Activated naive CD4-positive, alpha-beta T cell treated with anti-CD3 and anti-CD28 coated beads for 36 hours (primary cell): ENCODE results near the gene PPP1R1C. TPM values are rescaled to one million over a fixed set of nuclear protein-coding genes. Genes with fewer than 3 reads are reported as not detected.
"Not testable (repeated sequence)": the region's sequence is repeated elsewhere in the genome, so short reads cannot be mapped to it uniquely, and the experiment has no call there.

ENCODE experiments used
- CTCF ChIA-PET: fragments of 350-600 bp; sonication (Branson Sonifier 250); formaldehyde crosslinking; loops from one replicate; lab custom pipeline; 2021; ENCODE audit warnings: antibody characterized with exemption; lab: Charles Lee
- DNase-seq: peaks from one replicate; pipeline ENCODE4 v3.0.0-alpha.2; 2020
- H3K27ac Mint-ChIP-seq: one replicate; pipeline ENCODE4 v1.8.0; 2021; ENCODE audit warnings: mild to moderate bottlenecking, mixed read lengths
- H3K27me3 Mint-ChIP-seq: one replicate; pipeline ENCODE4 v1.8.0; 2021; ENCODE audit warnings: low read depth, mixed read lengths
- H3K36me3 Mint-ChIP-seq: one replicate; pipeline ENCODE4 v1.8.0; 2021; ENCODE audit warnings: low read depth, mixed read lengths
- H3K4me1 Mint-ChIP-seq: one replicate; pipeline ENCODE4 v1.8.0; 2021; ENCODE audit warnings: low read depth, mixed read lengths
- H3K4me3 Mint-ChIP-seq: one replicate; pipeline ENCODE4 v1.8.0; 2021; ENCODE audit warnings: mild to moderate bottlenecking, moderate library complexity, mixed read lengths
- H3K9me3 Mint-ChIP-seq: one replicate; pipeline ENCODE4 v1.8.0; 2021; ENCODE audit warnings: mixed read lengths
- intact Hi-C: fragments of 100-400 bp; cut with micrococcal nuclease; formaldehyde crosslinking; loops from one replicate; pipeline ENCODE4 v1.15.1; 2023
- total RNA-seq, 2 experiments: library from RNA; stranded (reverse); gene quantifications; one replicate each; pipeline ENCODE4 v1.2.3, GENCODE V29; 2021

Gene PPP1R1C
- total RNA-seq, 2 experiments from 2014 or later: not detected

- Mint-ChIP-seq H3K27ac (no peak overlapping the region), H3K9me3 (no peaks in the 10 kb centered on the region), H3K27me3 (peaks cover 19% of the 10 kb centered on the region), H3K36me3 (no peaks in the 10 kb centered on the region), H3K4me1 (peaks cover 9% of the 10 kb centered on the region), H3K4me3 (no peak overlapping the region)
- CTCF ChIA-PET: interaction anchor here (0.6 to 2.5 kb wide), 10 partner anchors 14 to 237 kb away, joined by 3 to 10 read pairs (median 3); no protein-coding TSS in a partner anchor
- no peak for DNase-seq
- intact Hi-C loops: loop anchor here (1.0 to 10.0 kb wide), 4 partner anchors 62 to 850 kb away; partner anchors contain the start of gene ITPRID2
Measured at GRCh38 chr2:181954538-181954883, 31.1 kb upstream of the PPP1R1C start.

GRCh38 chr2:181955010-181955409, 30.6 kb upstream of the PPP1R1C start:
- no peak for DNase-seq
- Mint-ChIP-seq H3K27me3 (peaks cover 19% of the 10 kb centered on the region), H3K4me1 (peaks cover 9% of the 10 kb centered on the region), H3K27ac (no peak overlapping the region), H3K36me3 (no peaks in the 10 kb centered on the region), H3K9me3 (no peaks in the 10 kb centered on the region), H3K4me3 (no peak overlapping the region)
- intact Hi-C loops: loop anchor here (10.0 kb wide), 1 partner anchor 850 kb away; no protein-coding TSS in a partner anchor
- CTCF ChIA-PET: interaction anchor here (0.6 to 2.5 kb wide), 9 partner anchors 15 to 237 kb away, joined by 3 to 10 read pairs (median 3); no protein-coding TSS in a partner anchor

DNA sequence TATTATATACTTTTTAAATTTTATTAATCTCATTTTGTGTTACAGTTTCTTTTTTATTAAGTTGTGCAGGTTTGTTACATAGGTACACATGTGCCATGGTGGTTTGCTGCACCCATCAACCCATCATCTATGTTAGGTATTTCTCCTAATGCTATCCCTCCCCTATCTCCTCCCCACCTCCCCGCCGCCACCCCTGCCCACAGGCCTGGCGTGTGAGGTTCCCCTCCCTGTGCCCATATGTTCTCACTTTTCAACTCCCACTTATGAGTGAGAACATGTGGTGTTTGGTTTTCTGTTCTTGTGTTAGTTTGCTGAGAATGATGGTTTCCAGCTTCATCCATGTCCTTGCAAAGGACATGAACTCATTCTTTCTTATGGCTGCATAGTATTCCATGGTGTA, 29.8 kb upstream of the PPP1R1C start:
- not testable (repeated sequence) for H3K36me3 Mint-ChIP-seq, H3K4me1 Mint-ChIP-seq, H3K4me3 Mint-ChIP-seq, DNase-seq, H3K27ac Mint-ChIP-seq, H3K9me3 Mint-ChIP-seq
- CTCF ChIA-PET: interaction anchor here (0.6 kb wide), 1 partner anchor 71 kb away, joined by 3 read pairs; no protein-coding TSS in a partner anchor
- intact Hi-C loops: loop anchor here (10.0 kb wide), 1 partner anchor 851 kb away; no protein-coding TSS in a partner anchor
- peaks cover 20% of the 10 kb centered on the region for H3K27me3 Mint-ChIP-seq

DNA sequence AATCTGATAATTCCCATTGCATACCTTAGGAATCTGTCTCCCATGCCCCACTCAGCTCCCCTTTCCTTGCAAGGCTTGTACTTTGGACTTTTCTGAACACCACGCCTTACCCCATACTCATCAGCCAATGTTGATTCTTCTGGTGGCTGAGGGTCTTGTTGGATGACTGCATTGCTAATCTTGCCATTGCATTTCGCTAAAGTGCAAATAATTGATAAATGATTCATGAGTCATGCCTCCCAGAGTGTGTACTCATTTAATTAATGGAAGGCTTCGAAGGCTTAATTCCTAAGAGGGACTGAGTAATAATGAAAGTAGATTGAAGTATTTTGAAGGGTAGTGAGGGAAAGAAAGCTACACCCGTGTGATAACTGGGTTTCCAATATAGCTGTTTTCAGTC, 28.0 kb upstream of the PPP1R1C start:
- Mint-ChIP-seq H3K9me3 (no peaks in the 10 kb centered on the region), H3K4me3 (no peak overlapping the region), H3K27me3 (peaks cover 21% of the 10 kb centered on the region), H3K36me3 (no peaks in the 10 kb centered on the region), H3K4me1 (peaks cover 9% of the 10 kb centered on the region), H3K27ac (no peak overlapping the region)
- no peak for DNase-seq
- CTCF ChIA-PET: no interaction called here
- intact Hi-C loops: loop anchor here (10.0 kb wide), 1 partner anchor 853 kb away; no protein-coding TSS in a partner anchor

DNA sequence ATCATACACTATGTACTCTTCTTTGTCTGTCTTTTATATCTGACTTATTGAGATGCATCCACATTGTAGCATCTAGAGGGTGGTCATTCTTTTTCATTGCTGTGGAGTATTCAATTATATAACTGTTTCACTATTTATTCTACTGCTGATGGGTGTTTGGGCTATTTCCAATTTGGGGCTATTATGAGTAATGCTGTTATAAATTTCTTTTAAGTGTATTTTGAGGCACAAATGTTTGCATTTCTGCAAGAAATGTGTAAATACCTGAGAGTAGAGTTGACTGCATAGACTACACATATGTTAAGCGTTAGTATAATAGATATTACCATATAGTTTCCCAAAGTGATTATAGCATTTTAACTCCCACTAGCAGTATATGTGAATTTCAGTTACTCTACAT, 26.9 kb upstream of the PPP1R1C start:
- Mint-ChIP-seq H3K36me3 (no peaks in the 10 kb centered on the region), H3K9me3 (no peaks in the 10 kb centered on the region), H3K4me3 (no peak overlapping the region), H3K4me1 (peaks cover 7% of the 10 kb centered on the region), H3K27me3 (peaks cover 17% of the 10 kb centered on the region), H3K27ac (no peak overlapping the region)
- CTCF ChIA-PET: interaction anchor here (0.7 to 1.1 kb wide), 3 partner anchors 9 to 120 kb away, joined by 3 read pairs; no protein-coding TSS in a partner anchor
- DNase-seq: no peak
- intact Hi-C loops: loop anchor here (10.0 kb wide), 1 partner anchor 854 kb away; no protein-coding TSS in a partner anchor

GRCh38 chr2:181959508-181959907, 26.1 kb upstream of the PPP1R1C start:
- no peak overlapping the region for H3K4me3 Mint-ChIP-seq
- no peak for DNase-seq
- CTCF ChIA-PET: interaction anchor here (0.7 to 1.1 kb wide), 2 partner anchors 10 to 118 kb away, joined by 3 read pairs; no protein-coding TSS in a partner anchor
- H3K36me3 Mint-ChIP-seq: no peaks in the 10 kb centered on the region
- H3K27ac Mint-ChIP-seq: no peak overlapping the region
- H3K4me1 Mint-ChIP-seq: peaks cover 3% of the 10 kb centered on the region
- H3K27me3 Mint-ChIP-seq: peaks cover 14% of the 10 kb centered on the region
- intact Hi-C loops: loop anchor here (10.0 kb wide), 1 partner anchor 855 kb away; no protein-coding TSS in a partner anchor
- no peaks in the 10 kb centered on the region for H3K9me3 Mint-ChIP-seq

DNA sequence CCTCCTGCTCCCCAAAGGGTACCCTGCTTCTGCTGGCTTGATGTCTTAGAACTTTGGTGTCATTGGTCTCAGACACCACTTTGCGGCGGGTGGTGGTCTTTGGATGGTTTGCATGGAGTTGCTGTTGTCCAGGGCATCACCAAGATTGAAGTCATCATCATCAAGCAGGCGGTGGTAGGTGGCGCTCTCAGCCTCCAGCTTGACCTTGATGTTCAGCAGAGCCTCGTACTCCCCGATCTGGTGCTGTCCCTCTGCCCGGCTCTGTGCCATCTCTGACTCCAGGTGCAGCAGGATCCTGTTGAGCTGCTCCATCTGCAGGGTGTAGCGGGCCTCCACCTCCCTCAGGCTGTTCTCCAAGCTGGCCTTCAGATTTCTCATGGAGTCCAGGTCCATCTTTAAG, 24.5 kb upstream of the PPP1R1C start:
- H3K4me3 Mint-ChIP-seq, H3K27ac Mint-ChIP-seq, H3K36me3 Mint-ChIP-seq, intact Hi-C loops, H3K4me1 Mint-ChIP-seq, DNase-seq, H3K9me3 Mint-ChIP-seq: not testable (repeated sequence)
- H3K27me3 Mint-ChIP-seq: peaks cover 14% of the 10 kb centered on the region
- CTCF ChIA-PET: interaction anchor here (0.6 kb wide), 1 partner anchor 60 kb away, joined by 5 read pairs; no protein-coding TSS in a partner anchor

DNA sequence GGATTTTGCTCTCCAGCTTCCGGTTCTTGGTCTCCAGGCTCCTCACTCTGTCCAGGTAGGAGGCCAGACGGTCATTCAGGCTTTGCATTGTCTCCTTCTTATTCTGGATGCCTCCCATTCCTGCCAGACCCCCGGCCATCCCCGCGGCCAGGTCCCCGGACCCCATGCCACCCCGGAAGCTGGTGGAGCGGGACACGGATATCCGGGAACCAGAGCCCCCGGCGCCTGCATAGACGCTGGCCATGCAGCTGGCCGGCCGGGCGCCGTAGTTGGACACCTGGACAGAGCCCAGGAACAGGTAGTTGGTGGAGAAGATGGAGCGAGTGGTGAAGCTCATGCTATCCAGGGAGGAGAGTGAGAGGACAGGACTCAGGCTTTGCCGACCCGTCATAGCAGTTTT, 23.5 kb upstream of the PPP1R1C start:
- CTCF ChIA-PET: no interaction called here

DNA sequence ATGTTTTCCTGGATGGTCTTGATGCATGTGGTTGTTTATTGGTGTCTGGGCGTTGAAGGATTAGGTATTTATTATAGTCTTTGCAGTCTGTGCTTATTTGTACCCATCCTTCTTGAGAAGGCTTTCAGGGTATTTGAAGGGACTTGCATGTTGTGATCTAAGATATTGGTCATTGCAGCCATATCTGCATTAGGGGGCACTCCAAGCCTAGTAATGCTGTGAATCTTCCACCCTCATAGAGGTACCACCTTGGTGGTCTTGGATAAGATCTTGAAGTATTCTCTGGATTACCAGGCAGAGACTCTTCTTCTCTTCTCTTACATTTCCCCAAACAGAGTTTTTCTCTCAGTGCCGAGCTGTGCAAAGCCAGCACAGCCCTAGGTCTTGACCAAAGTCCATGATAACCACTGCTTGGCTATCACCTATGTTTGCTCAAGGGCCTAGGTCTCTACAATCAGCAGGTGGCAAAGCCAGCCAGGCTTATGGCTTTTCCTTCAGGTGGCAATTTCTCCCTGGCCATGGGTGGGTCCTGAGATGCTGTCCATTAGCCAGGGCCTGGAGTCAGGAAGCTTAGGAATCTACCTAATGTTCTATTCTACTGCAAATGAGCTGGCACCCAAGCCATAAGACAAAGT, 15.4 kb upstream of the PPP1R1C start:
- no peak overlapping the region for H3K27ac Mint-ChIP-seq
- CTCF ChIA-PET: no interaction called here
- no peak for DNase-seq
- intact Hi-C loops: no loop called here
- peaks cover 2% of the 10 kb centered on the region for H3K4me1 Mint-ChIP-seq
- peaks cover 15% of the 10 kb centered on the region for H3K27me3 Mint-ChIP-seq
- no peaks in the 10 kb centered on the region for H3K36me3 Mint-ChIP-seq
- no peak overlapping the region for H3K4me3 Mint-ChIP-seq
- H3K9me3 Mint-ChIP-seq: no peaks in the 10 kb centered on the region

More for the DNA sequence above, 23.5 kb upstream of the PPP1R1C start:
- Mint-ChIP-seq H3K27ac (no peak overlapping the region), H3K4me1 (no peaks in the 10 kb centered on the region), H3K27me3 (peaks cover 12% of the 10 kb centered on the region), H3K9me3 (no peaks in the 10 kb centered on the region), H3K36me3 (no peaks in the 10 kb centered on the region), H3K4me3 (no peak overlapping the region)
- DNase-seq: no peak
- intact Hi-C loops: no loop called here

DNA sequence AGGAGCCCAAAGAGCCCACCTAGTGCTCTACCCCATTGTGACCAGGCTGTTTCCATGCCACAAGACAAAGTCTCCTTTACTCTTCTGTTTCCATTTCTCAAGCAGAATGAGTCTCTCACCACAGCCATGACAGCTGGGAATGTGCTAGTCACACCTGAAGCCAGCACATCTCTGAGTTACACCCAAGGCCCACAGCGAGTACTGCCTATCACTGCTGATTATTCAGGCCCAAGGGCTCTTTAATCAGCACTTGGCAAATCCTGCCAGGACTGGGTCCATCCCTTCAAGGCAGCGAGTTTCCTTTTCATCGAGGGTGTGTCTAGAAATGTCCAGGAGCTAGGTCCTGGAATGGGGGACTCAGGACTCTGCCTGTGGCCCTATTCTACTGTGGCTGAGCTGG, 14.6 kb upstream of the PPP1R1C start:
- Mint-ChIP-seq H3K9me3 (no peaks in the 10 kb centered on the region), H3K4me3 (no peak overlapping the region)
- CTCF ChIA-PET: no interaction called here

DNA sequence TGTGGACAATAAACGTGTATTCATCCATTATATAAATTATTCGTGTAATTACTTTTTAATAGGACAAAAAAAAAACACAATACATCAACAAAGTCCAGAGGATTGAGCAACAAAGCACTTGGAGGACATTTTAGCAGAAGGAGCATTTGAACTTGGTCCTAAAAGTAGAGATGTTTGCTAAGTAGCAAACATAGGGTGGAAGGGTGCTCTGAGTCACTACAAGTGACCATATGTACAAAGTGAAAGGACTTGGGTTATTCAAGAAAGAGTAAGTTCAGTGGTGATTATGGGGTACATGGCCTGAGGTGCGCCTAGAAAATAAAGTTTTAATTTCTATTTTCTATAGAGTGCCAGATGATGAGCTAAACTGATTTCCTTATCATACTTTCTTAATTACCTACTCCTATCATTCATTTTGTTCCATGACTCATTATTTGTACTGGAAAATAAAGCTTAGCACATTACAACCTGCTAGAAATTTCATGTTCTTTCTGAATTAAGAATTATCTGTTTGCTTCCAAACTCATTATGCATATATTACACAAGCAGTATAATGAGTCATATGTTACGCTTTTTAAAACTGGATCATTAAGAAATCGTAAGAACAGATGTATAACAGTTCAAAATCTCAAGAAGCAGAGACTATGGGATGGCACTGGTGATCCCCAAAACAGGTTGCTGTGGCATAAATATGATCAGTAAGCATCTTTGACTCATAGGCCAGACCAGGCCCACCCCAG, 13.1 kb upstream of the PPP1R1C start:
- intact Hi-C loops: no loop called here
- no peak overlapping the region for H3K27ac Mint-ChIP-seq
- CTCF ChIA-PET: interaction anchor here (0.6 kb wide), 1 partner anchor 186 kb away, joined by 3 read pairs; no protein-coding TSS in a partner anchor

More for the DNA sequence above, 14.6 kb upstream of the PPP1R1C start:
- Mint-ChIP-seq H3K4me1 (peaks cover 2% of the 10 kb centered on the region), H3K27me3 (peaks cover 15% of the 10 kb centered on the region), H3K27ac (no peak overlapping the region), H3K36me3 (no peaks in the 10 kb centered on the region)
- intact Hi-C loops: no loop called here
- DNase-seq: no peak

DNA sequence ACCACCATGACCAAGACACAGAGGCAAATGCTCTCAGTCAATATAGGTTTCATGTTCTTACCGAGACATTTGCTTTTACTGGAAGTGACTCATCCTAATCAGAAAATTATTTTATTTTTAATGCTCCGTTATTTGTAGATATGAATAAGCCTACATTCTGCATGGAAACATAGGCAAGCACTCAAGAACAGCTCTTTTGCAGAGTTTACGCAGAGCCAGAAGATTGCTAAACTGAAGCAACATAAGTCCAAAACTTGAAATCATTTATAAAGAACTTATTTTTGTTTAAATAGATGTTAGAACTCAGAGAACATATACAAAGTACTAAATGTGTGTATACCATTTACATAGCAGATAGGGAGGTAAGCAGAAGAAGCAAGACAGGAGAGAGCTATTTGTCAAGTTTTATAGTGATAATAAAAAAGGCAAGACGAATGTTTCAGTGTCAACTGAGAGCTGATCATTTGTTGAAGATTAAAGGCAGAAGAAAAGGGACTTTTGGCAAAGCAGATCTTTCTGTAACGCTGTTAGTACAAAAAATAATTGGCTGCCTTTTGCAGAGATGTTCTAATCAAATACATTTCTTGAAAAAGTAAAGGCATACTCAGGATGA, 12.4 kb upstream of the PPP1R1C start:
- Mint-ChIP-seq H3K9me3 (no peaks in the 10 kb centered on the region), H3K27me3 (peaks cover 13% of the 10 kb centered on the region), H3K27ac (no peak overlapping the region), H3K4me3 (no peak overlapping the region), H3K4me1 (peaks cover 7% of the 10 kb centered on the region), H3K36me3 (no peaks in the 10 kb centered on the region)
- intact Hi-C loops: no loop called here
- CTCF ChIA-PET: interaction anchor here (0.6 kb wide), 1 partner anchor 187 kb away, joined by 3 read pairs; no protein-coding TSS in a partner anchor
- DNase-seq: no peak

More for the DNA sequence above, 13.1 kb upstream of the PPP1R1C start:
- peaks cover 15% of the 10 kb centered on the region for H3K27me3 Mint-ChIP-seq
- no peak for DNase-seq
- H3K4me1 Mint-ChIP-seq: peaks cover 2% of the 10 kb centered on the region
- no peaks in the 10 kb centered on the region for H3K36me3 Mint-ChIP-seq
- no peaks in the 10 kb centered on the region for H3K9me3 Mint-ChIP-seq
- H3K4me3 Mint-ChIP-seq: no peak overlapping the region
